ENCODE results near the gene RNASE8.
A peak's percentile ranks its signal among the peaks of the same experiment; 100 is the strongest.

Gene RNASE8

GRCh38 chr14:21072781-21073339 is 15.2 kb downstream of the RNASE8 start:
- DNase-seq (ENCODE audit: low spot score): no peak

GRCh38 chr14:21073921-21074320 is 16.3 kb downstream of the RNASE8 start:
- no peak for DNase-seq (ENCODE audit: low spot score)

GRCh38 chr14:21074398-21075272 is 17.0 kb downstream of the RNASE8 start:
- DNase-seq (ENCODE audit: low spot score): no peak

DNA sequence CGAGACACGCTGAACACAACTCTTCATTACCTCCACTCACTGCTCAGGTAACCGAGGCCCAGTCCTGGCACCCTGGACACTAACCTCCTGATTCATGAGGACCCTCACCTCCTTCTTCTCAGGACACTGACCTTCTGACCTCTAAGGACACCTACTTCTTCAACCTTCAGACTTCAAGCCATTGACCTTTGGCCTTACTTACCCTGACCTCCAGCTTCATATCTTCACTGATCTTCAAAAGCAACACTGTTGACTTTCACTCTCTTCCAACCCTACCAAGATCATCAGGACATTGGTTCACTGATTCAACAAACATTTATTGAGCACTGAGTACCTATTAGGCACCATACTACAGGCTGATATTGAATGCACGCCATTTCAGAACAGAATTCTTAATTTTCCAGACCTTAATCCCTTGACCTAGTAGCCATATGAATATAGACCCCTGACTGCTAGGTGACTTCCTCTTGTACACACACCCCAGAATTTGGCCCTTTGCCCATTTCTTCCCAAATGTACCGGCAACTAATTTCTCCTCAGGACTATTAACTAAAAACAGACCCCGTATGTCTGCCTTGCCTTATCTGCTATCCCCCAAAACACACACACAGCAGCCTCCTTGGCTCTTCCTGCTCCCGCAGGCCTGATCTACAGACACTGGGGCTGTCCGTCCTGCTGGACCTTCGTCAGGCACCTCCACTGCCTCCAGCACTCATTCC is 18.3 kb downstream of the RNASE8 start:
- no peak for DNase-seq (ENCODE audit: low spot score)

DNA sequence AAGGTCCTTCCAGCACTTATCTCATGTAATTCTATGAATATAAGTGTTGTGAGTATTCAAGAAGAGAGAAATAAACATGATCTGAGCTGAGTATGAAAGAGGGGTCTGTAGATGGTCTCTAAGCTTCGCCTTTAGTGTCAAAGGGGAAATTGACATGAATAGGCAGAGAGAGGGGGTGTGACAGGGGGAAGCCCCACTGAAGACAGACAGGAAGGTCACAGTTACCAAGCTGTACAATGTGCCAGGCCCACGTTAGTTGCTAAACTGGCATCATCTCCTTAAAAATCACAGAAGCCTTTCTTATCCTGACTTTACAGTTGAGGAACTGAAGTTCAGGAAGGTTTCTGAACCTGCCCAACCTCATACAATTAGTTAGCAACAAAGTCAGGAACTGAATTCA is 20.1 kb downstream of the RNASE8 start:
- no peak for DNase-seq (ENCODE audit: low spot score)

GRCh38 chr14:21078287-21078686 is 20.7 kb downstream of the RNASE8 start:
- DNase-seq (ENCODE audit: low spot score): no peak

GRCh38 chr14:21078726-21079125 is 21.1 kb downstream of the RNASE8 start:
- no peak for DNase-seq (ENCODE audit: low spot score)

DNA sequence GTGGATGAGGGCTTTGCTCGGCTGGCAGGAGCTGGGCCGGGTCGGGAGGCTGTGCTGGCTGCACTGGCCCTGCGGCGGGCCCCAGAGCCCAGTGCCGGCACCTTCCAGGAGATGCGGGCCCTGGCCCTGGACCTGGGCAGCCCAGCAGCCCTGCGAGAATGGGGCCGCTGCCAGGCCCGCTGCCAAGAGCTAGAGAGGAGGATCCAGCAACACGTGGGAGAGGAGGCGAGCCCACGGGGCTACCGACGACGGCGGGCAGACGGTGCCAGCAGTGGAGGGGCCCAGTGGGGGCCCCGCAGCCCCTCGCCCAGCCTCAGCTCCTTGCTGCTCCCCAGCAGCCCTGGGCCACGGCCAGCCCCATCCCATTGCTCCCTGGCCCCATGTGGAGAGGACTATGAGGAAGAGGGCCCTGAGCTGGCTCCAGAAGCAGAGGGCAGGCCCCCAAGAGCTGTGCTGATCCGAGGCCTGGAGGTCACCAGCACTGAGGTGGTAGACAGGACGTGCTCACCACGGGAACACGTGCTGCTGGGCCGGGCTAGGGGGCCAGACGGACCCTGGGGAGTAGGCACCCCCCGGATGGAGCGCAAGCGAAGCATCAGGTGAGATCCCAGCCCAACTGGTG is 24.0 kb downstream of the RNASE8 start:
- DNase-seq (ENCODE audit: low spot score): no peak

GRCh38 chr14:21083565-21084325 is 26.1 kb downstream of the RNASE8 start:
- DNase-seq (ENCODE audit: low spot score): no peak

DNA sequence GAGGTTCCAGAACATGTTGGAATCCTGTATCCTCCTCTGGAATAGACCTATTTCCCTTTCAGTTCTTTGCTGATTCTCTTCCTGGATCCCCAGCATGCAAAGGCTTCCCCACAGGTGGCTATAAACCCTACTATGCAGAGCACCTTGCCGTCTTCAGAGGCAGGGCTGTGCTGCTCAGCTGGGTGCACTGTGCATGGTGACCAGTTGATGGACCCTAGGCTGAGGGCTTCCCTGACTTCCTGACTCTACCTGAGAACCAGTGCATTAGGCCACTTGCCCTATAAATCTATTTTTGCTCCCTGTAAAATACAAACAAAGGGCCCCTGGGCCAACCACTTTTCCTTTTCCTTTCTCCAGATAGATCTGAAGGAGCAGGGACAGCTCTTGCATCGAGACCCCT is 26.8 kb downstream of the RNASE8 start:
- no peak for DNase-seq (ENCODE audit: low spot score)

DNA sequence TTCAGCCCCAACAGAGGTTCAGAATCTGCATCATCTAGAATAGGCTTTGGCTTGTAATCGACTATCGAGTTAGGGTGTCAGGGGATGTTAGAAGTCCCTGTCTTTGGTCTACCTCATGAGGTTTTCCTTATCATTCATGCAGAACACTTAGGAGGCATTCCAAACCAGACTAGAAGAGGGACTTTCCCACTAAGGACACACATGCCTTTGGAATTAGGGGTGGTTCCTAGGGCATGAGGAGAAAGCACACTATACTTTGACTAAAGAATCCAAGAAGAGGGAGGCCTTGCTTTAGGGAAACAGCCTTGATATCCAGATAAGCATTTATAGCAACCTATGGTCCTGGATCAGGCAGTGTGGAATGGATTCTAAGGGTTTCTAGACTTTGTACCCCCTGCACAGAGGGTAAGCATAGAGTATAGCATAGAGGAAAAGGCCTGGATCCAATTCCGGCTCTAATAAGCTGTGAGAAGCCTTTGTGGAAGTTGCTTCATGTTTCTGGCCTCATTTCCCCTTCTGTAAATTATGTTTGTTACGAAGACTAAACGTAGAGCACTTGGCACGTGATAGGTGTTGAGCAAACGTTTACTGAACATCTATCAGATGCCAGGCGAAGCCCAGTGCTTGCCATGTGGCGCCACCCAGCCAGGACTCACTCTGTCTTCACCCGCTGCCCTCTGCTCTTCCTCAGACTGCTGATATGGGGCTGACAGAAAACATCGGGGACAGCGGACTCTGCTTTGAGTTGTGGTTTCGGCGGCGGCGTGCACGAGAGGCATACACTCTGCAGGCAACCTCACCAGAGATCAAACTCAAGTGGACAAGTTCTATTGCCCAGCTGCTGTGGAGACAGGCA is 27.6 kb downstream of the RNASE8 start:
- no peak for DNase-seq (ENCODE audit: low spot score)

DNA sequence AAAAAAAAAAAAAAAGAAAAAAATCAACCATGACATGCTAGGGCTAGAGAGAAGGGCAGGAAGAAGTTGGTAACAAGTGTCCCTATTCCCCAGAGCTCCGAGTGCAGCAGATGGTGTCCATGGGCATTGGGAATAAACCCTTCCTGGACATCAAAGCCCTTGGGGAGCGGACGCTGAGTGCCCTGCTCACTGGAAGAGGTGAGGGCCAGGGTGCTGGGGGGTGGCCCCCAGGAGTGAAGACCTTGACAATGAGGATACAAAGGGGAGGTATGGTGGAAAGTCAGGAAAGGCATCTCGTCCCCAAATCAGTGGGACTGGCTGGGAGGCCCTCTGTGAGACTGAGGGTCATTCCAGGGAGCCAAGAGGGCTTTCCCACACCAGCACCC is 29.3 kb downstream of the RNASE8 start:
- DNase-seq (ENCODE audit: low spot score): no peak

- DNase-seq (ENCODE audit: low spot score): peak; percentile 71
Observed at GRCh38 chr14:21087294-21088091, 29.9 kb downstream of the RNASE8 start.

DNA sequence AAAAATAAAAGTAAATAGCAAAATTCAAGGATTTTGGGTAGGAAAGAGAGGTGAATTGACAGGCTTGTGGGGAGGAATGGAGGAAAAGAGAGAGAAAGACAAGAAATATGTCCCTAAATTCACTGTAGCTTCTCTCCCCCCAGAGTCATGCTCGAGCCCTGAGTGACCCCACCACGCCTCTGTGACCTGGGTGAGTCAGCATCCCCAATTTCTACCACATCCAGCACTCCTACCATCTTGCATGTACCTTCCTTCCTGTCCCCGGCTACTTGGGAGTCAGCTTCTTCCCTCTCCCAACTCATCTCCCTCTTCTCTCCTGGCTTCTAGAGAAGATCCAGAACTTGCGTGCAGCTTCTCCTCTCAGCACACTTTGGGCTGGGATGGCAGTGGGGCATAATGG is 31.1 kb downstream of the RNASE8 start:
- DNase-seq (ENCODE audit: low spot score): no peak

- no peak for DNase-seq (ENCODE audit: low spot score)
Observed at GRCh38 chr14:21089271-21089670, 31.6 kb downstream of the RNASE8 start.

DNA sequence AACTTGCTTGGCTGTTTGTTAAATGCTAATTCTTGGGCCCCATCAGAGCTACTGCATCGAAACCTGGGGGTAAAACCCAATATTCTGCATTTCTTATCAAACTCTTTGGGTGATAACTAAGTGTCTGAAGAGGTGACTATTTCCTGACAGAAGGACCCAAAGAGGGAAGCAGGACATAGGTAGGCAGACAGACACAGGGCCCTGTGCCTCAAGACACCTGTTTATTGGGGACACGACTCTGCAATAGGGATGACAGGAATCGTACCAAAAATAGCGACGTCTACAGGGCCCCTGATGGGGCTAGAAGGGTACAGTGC is 32.2 kb downstream of the RNASE8 start:
- no peak for DNase-seq (ENCODE audit: low spot score)

DNA sequence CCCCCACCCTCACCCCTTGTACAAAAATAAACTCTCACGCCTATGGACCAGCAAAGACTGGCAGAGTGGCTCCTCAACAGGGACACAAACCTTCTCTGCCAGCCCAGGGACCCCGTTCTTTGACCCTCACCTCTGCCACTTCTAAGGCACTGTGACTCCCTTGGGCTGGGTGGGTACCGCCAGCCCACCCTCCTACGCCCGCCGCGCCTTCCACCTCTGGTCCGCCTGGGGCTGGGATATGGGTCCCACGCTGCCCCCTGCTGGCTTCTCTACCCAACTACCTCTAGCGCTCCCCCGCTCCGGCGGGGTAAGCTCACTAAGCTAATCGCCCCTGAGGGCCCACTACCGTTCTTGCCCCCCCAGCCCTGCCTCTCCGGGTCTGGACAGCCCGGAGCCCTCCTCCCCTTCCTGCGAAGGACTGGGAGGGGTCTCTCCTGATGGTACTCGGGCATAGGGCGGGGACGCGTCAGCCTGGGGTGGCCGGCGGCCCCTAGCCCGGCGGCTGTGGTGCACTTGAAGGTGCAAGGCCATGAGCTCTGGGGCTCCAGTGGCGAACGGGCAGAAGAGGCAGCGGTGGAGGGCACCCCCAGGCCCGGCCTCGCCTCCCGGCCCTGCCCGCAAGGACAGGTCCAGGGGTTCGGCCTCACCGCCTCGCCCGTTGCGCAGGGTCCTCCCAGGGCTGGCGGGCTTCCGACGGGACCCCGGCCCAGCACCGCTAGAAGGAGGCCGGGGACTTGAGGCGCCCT is 32.7 kb downstream of the RNASE8 start:
- no peak for DNase-seq (ENCODE audit: low spot score)

- no peak for DNase-seq (ENCODE audit: low spot score)
Observed at GRCh38 chr14:21090940-21091663, 33.5 kb downstream of the RNASE8 start.

DNA sequence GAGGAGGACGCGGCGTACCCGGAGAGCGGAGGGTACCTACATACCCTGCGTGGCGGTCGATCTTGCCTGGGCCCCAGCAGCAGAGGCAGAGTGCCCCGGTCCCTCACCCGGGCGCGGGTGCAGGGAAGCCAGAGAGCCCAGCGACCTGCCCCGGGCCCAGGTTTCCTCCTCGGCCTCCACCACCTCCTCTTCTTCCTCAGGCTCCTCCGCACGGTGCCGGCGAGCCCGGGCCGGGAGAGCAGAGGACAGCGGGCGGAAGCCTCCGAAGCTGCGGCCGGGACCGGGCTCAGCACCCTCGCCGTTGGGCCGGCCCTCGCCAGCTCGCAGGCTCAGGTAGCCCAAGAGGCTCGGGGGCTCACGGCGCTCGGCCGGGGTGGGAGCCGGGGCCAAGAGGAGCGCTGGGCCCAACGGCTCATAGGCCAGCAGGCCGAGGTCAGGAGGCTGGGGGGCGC is 34.2 kb downstream of the RNASE8 start:
- no peak for DNase-seq (ENCODE audit: low spot score)

Data from germinal center (tissue), 1 donor.